ENCODE results near the gene REXO1.

The REXO1 gene

GRCh38 chr19:1812426-1813191 is 35.7 kb downstream of the REXO1 start (continued):
- TF ChIP-seq HIC1 (tag by site-specific recombination; IDR thresholded peaks at IDR 0.05) (no peak), ZNF335 (tag by site-specific recombination; conservative IDR thresholded peaks at IDR 0.05) (peak; percentile 96), IKZF3 (tag by site-specific recombination; IDR thresholded peaks at IDR 0.05) (peak; percentile 31; the same call in 1 of the 2 replicates), ZNF2 (tag by site-specific recombination; IDR thresholded peaks at IDR 0.05) (peak; percentile 82; the same call in 1 of the 2 replicates), KLF8 (tag by site-specific recombination; IDR thresholded peaks at IDR 0.05) (peak; percentile 86), PRDM2 (tag by site-specific recombination; IDR thresholded peaks at IDR 0.05; ENCODE audit: borderline replicate concordance) (no peak), ZNF571 (tag by site-specific recombination; IDR thresholded peaks at IDR 0.05) (no peak), ZBTB7A (tag by site-specific recombination; IDR thresholded peaks at IDR 0.05; ENCODE audit: low read depth) (peak; percentile 81), ZNF518A (tag by site-specific recombination; conservative IDR thresholded peaks at IDR 0.05; ENCODE audit: low read depth) (no peak), ZNF514 (tag by site-specific recombination; IDR thresholded peaks at IDR 0.05) (no peak), ZNF214 (tag by site-specific recombination; IDR thresholded peaks at IDR 0.05; ENCODE audit: borderline replicate concordance) (no peak), ZSCAN18 (tag by site-specific recombination; IDR thresholded peaks at IDR 0.05) (no peak), YY1 (tag by site-specific recombination; IDR thresholded peaks at IDR 0.05) (no peak), ZNF140 (tag by site-specific recombination; IDR thresholded peaks at IDR 0.05) (no peak), AEBP2 (tag by site-specific recombination; IDR thresholded peaks at IDR 0.05; ENCODE audit: borderline replicate concordance) (no peak), ZNF510 (tag by site-specific recombination; IDR thresholded peaks at IDR 0.05; ENCODE audit: insufficient replicate concordance) (no peak), ZNF560 (tag by site-specific recombination; IDR thresholded peaks at IDR 0.05; ENCODE audit: borderline replicate concordance) (no peak), ZNF544 (tag by site-specific recombination; IDR thresholded peaks at IDR 0.05) (no peak), ZNF202 (tag by site-specific recombination; IDR thresholded peaks at IDR 0.05; ENCODE audit: borderline replicate concordance) (no peak), ZNF362 (tag by site-specific recombination; IDR thresholded peaks at IDR 0.05) (no peak), SALL2 (tag by site-specific recombination; IDR thresholded peaks at IDR 0.05; ENCODE audit: borderline replicate concordance) (no peak)

Data from HEK293 (cell line).